Tibial nerve (tissue), 4 donors: Measurements from ENCODE around the gene AFF3. TPM values are rescaled to one million over a fixed set of nuclear protein-coding genes. Genes with fewer than 3 reads are reported as not detected.

Source experiments
- DNase-seq, 2 donors: peaks; one replicate each; pipeline ENCODE4 v3.0.0-alpha.2; 2019; ENCODE audit warnings: low spot score in 2 of 2
- H3K27ac ChIP-seq, 4 donors: fragments of 200-600 bp; sonication (generic) in 3 of 4; one replicate each; pipeline ENCODE4 v1.5.1; 2017 to 2019; ENCODE audit warnings: mild to moderate bottlenecking in 1 of 4
- H3K27me3 ChIP-seq, 2 donors: fragments of 200-600 bp; sonication (generic) in 1 of 2; one replicate each; pipeline versions ENCODE4 v1.5.1 to v1.6.0; 2017 to 2019
- H3K36me3 ChIP-seq, 3 donors: fragments of 200-600 bp; sonication (generic); one replicate each; pipeline ENCODE4 v1.5.1; 2018 to 2019
- H3K4me1 ChIP-seq, 4 donors: fragments of 200-600 bp; sonication (generic) in 3 of 4; one replicate each; pipeline ENCODE4 v1.5.1; 2017 to 2019
- H3K4me3 ChIP-seq, 4 donors: fragments of 200-600 bp; sonication (generic) in 3 of 4; one replicate each; pipeline ENCODE4 v1.5.1; 2017 to 2019; ENCODE audit warnings: mild to moderate bottlenecking in 1 of 4, moderate library complexity in 1 of 4
- H3K9me3 ChIP-seq, 4 donors: fragments of 200-600 bp; sonication (generic) in 3 of 4; one replicate each; pipeline ENCODE4 v1.5.1; 2017 to 2019
- CTCF ChIP-seq, 5 experiments: fragments of 200-600 bp in 3 of 5; fragments of 450-650 bp in 2 of 5; sonication (generic) in 3 of 5; IDR thresholded peaks; one replicate each; pipeline ENCODE4 v1.5.1; 2016 to 2019; ENCODE audit warnings: antibody characterized with exemption in 5 of 5, mild to moderate bottlenecking in 3 of 5, moderate library complexity in 2 of 5
- EP300 ChIP-seq, 2 donors: sonication (generic); formaldehyde crosslinking; IDR thresholded peaks; one replicate each; pipeline ENCODE4 v1.6.1; 2017; ENCODE audit warnings: antibody characterized with exemption in 2 of 2, mild to moderate bottlenecking in 1 of 2
- POLR2A ChIP-seq, 2 donors: fragments of 450-650 bp; IDR thresholded peaks; one replicate each; pipeline ENCODE4 v1.6.1; 2017; ENCODE audit warnings: antibody characterized with exemption in 2 of 2, mild to moderate bottlenecking in 2 of 2, moderate library complexity in 2 of 2
- WGBS, 2 donors: methylation state at CpG; one replicate each; pipeline ENCODE4 v1.1.5; 2018; 5-methylcytosine and 5-hydroxymethylcytosine counted together
- total RNA-seq, 4 donors: library from RNA; depleted of rRNA; stranded (reverse); fragments of >200 nt; gene quantifications; one replicate each; pipeline ENCODE4 v1.1.0, GENCODE V29; 2016

The AFF3 gene
- total RNA-seq, 4 donors from 2014 or later, result 7.2 to 36.0 (median 21.4) TPM

DNA sequence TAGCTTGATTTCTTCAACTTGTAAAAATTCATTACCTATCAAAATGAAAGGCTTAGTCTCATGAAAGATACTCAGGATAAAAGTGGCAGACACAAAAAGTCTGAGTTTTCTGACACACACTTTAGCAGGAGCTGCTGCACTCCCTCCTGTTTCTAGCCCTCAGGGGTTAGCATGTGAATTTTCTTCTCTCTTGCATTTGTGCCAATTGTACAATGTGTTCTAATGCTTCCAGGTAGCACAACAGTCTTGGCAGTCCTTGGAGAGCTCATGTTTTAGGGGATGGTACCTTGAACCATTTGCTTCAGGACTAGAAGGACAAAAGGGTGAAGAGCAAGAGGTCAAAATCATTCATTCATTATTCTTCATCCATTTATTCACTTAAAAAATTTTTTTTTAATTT is 316.8 kb downstream of the AFF3 start:
- H3K9me3 ChIP-seq, result peaks cover 0 to 6% (median 0%) of the 10 kb centered on the region in 4 donors
- no peak overlapping the region for H3K4me3 ChIP-seq
- no peaks in the 10 kb centered on the region for H3K4me1 ChIP-seq
- H3K27ac ChIP-seq, result no peak overlapping the region
- H3K27me3 ChIP-seq, result no peaks in the 10 kb centered on the region
- no peak for TF ChIP-seq POLR2A (IDR thresholded peaks at IDR 0.05)
- TF ChIP-seq CTCF (IDR thresholded peaks at IDR 0.05), result no peak
- TF ChIP-seq EP300 (IDR thresholded peaks at IDR 0.05), result no peak
- no peaks in the 10 kb centered on the region for H3K36me3 ChIP-seq
- DNase-seq, result no peak

- no peak overlapping the region for H3K4me3 ChIP-seq
- TF ChIP-seq EP300 (IDR thresholded peaks at IDR 0.05) (no peak), CTCF (IDR thresholded peaks at IDR 0.05) (no peak), POLR2A (IDR thresholded peaks at IDR 0.05) (no peak)
- H3K27me3 ChIP-seq, result no peaks in the 10 kb centered on the region
- WGBS, 2 donors, result 46 to 54% methylated on average over 6 of the region's 6 CpGs
- no peak for DNase-seq
- H3K36me3 ChIP-seq, result no peaks in the 10 kb centered on the region
- no peak overlapping the region for H3K27ac ChIP-seq
- H3K4me1 ChIP-seq, result no peaks in the 10 kb centered on the region
- H3K9me3 ChIP-seq, result peaks cover 0 to 4% (median 0%) of the 10 kb centered on the region in 4 donors
These were observed 317.6 kb downstream of the AFF3 start for GRCh38 chr2:99824758-99825157.

GRCh38 chr2:99822474-99823207 is 319.7 kb downstream of the AFF3 start:
- no peak overlapping the region for H3K4me3 ChIP-seq
- TF ChIP-seq CTCF (IDR thresholded peaks at IDR 0.05) (no peak), POLR2A (IDR thresholded peaks at IDR 0.05) (no peak)
- H3K36me3 ChIP-seq, result no peaks in the 10 kb centered on the region
- no peak overlapping the region for H3K27ac ChIP-seq
- no peaks in the 10 kb centered on the region for H3K4me1 ChIP-seq
- 42 to 54% methylated on average over 9 of the region's 9 CpGs for WGBS, 2 donors
- H3K9me3 ChIP-seq, result no peaks in the 10 kb centered on the region
- no peak for DNase-seq
- H3K27me3 ChIP-seq, result no peaks in the 10 kb centered on the region

DNA sequence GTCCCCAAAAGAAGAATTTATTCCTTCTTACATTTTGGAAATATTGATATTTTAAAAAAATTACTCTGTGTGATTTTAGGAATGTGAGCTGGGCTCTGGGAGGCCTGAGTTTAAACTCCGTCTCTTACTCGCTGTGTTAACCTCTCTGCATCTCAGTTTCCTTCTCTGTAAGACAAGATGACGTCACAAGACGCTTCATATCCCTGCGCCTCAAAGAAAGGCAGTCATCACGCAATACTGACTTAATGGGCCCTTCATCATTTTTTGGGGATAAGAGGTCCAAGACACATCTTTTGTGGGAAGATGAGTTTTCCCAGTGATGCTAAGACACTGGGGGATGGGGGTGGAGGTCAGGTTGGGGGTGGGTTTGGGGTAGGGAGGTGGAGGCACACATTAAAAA is 320.4 kb downstream of the AFF3 start:
- 70 to 80% methylated on average over 6 of the region's 6 CpGs for WGBS, 2 donors
- H3K9me3 ChIP-seq, result no peaks in the 10 kb centered on the region

More for the DNA sequence above, 320.4 kb downstream of the AFF3 start:
- Histone ChIP-seq H3K36me3 (no peaks in the 10 kb centered on the region), H3K4me1 (no peaks in the 10 kb centered on the region), H3K27me3 (no peaks in the 10 kb centered on the region), H3K27ac (no peak overlapping the region), H3K4me3 (no peak overlapping the region)
- DNase-seq, result no peak
- TF ChIP-seq POLR2A (IDR thresholded peaks at IDR 0.05) (no peak), EP300 (IDR thresholded peaks at IDR 0.05) (no peak), CTCF (IDR thresholded peaks at IDR 0.05) (no peak)
